NCI-H1694 treated with DMSO at 0.1 percent for 48 hours (cell line): Measurements from ENCODE around the gene ZBTB6.
A peak's percentile ranks its signal among the peaks of the same experiment; 100 is the strongest.
"Not testable (repeated sequence)": the region's sequence is repeated elsewhere in the genome, so short reads cannot be mapped to it uniquely, and the experiment has no call there.

Experiments used
- DNase-seq: peaks from one replicate; lab custom pipeline; 2025; lab: John Stamatoyannopoulos, UW

The ZBTB6 gene

DNA sequence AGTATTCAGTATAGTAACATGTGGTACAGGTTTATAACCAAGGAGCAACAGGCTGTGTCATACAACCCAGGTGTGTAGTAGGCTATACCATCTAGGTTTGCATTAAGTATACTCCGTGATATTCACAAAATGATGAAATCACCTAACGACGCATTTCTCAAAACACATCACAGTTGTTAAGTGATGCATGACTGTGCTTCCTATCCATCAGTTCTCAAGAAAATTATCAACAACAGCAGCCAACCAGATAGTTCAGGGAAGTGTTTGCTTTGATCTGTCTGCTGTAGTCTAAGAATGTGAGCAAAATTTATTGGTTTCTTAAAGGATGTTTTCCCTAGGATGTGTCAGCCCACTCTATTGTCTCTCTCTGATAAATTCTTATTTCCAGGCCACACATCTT lies 10.8 kb upstream of the ZBTB6 start:
- no peak for DNase-seq

- no peak for DNase-seq
These were observed 9.6 kb upstream of the ZBTB6 start for GRCh38 chr9:122922713-122923112.

DNA sequence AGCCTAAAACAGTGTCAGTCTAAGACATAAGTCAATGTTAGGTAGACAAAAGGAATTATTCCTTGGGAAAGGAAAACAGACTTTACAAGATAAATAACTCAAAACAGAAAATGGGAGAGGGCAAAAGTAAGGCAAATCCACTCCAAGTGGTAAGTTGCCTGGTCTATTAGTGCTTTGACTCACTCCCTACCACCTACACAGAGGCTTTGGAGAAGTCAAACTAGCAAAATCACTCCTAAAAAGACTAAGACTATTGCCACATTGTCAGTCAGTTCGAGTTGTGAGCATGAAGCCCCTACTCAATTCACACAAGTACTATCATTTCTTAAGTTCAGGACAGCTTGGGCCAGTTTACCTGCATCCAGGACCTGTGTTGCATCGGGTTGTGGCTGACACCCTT lies 5.2 kb upstream of the ZBTB6 start:
- DNase-seq = no peak

GRCh38 chr9:122912671-122912963 lies 506 bp downstream of the ZBTB6 start:
- no peak for DNase-seq

DNA sequence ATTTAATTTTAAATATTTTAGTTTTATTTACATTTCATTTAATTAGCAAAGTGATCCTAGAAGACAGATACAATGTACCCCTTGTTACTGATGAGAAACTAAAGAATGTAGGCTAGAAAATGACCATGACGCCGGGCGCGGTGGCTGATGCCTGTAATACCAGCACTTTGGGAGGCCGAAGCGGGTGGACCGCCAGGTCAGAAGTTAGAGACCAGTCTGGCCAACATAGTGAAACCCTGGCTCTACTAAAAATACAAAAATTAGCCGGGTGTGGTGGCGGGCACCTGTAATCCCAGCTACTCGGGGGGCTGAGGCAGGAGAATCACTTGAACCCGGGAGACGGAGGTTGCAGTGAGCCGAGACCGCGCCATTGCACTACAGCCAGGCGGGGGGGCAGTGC lies 7.0 kb downstream of the ZBTB6 start:
- DNase-seq = not testable (repeated sequence)

DNA sequence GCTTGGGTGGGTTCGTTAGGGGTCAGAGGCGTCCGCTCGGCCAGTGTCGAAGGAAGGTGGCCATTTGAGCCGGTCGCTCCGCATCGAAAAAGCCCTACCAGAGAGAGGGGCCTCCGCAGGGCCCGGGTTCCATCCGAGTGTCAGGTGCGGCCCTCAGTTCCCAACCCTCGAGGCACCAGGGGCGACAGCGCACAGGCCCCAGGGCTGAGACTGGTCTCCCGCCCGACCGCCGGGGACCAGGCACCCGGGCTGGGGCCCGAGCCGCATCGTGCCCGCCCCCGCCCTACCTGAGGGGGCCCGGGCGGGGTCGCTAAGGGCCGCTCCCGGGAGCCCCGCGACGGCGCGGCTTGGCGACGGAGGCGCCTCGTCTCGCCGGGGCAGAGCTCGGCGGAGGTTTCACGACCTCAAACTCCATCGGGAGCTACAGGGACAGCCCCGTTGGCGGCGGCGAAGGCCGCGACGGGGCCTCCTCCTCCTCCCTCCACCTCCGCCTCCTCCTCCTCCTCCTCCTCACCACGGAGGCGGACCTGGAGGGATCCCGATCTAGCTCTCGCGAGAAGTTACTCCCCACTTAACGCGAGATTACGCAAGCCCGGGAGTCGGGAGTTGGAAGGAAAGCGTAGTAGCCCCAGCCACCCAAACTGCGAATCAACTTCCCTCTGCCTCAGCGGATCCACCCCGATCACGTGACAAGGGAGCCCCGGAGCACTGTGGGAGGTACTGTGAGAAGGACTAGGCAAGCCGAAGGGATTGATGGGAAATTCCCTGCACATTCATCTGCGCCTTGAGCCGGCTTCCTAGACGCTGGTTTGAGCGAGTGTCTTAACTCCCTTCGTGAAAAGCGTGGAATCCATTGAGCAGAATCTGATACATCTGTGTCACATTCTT lies 8.1 kb downstream of the ZBTB6 start, which contains the start of gene RC3H2:
Gene RC3H2, minus strand, starts transcription at position 537 of the 888 bp plus-strand sequence. CDS start 7,850 bp downstream, outside the sequence.
- peak; percentile 97 for DNase-seq

DNA sequence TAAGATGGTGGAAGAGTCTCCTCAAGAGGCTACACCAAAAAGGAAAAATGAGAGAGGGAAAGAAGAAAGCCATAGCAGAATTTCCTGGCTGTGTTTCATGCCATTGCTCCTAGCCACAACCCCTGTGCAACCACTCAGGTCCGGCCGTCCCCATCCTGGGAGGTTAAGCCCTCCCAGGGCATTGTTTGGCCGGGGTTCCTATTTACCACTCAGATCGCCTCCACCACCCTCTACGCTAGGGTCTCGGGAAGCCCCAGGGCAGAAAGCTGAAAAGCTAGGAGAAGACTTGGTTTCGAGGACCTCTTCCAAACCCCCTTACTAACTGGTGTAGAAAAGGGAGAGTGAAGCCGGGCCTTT lies 8.7 kb downstream of the ZBTB6 start:
- DNase-seq = no peak

DNA sequence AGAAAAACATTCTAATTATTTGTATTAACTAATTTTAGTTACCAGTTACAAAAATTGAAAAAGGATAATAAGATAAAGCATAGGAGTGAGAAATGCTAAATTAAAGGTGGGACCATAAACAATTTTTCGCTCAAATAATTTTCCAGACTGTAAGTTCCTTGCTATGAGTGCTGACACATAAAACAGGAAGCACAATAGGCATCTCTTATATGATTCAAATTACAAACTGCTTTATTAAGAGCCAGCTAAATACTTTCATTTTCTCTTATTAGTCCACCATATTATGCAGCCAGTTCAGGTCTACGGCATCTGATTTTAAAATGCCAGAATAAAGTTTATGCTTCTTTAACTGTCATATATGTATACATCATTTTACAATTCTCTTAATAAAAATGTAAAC lies 12.3 kb downstream of the ZBTB6 start:
- no peak for DNase-seq

DNA sequence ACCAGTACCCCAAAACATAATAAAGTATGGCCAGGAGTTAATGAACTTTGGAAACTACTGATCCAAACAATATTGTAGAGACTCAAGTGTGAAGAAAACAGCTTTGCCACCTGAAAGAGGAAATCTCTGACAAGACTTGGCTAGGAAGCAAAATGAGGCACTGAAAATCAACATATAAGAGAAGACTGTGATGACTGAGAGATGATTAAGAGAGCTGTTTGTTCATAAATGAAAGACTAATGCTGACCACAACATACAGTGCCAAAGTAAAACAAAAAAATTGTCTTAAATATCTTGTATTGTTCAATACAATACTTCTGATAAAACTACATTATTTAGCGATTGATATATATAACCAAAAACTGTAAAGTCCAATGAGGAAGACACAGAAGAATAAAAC lies 15.2 kb downstream of the ZBTB6 start:
- DNase-seq = no peak

DNA sequence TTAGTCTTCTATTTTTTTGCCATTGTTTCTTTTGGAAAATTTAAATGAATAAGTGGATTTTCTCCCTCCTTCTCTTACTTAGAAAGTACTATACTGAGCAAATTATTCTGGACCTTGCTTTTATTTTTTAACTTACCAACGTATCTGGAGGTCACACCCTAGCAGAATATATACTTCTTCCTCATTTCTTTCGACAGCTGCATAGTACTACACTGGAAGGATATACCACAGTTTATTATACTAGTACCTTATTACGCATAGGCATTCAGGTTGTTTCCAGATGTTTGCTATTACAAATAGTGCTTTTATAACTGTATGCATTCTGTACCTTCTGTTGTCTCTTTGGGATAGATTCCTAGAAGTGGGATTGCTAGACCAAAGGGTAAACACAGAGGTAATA lies 24.6 kb downstream of the ZBTB6 start:
- DNase-seq = no peak

DNA sequence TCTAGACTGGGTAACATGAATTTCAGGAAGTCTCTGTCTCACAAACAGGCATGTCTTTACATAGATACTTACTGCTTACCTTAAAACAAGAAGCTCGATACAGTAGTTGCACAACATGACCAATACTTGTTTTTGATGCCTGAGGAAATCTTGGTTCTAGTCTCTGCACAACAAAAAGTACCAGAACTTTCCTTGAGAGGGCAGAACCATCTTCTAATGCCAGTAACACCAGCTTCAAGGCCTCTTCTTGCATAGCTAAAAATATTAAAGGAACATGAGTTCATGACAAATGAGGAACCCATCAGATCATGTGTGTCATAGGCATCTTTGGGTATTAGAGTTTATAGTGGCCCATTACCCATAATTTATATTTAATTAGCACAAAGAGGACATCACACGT lies 30.0 kb downstream of the ZBTB6 start:
- no peak for DNase-seq

- no peak for DNase-seq
These were observed 33.7 kb downstream of the ZBTB6 start for GRCh38 chr9:122879443-122879842.

DNA sequence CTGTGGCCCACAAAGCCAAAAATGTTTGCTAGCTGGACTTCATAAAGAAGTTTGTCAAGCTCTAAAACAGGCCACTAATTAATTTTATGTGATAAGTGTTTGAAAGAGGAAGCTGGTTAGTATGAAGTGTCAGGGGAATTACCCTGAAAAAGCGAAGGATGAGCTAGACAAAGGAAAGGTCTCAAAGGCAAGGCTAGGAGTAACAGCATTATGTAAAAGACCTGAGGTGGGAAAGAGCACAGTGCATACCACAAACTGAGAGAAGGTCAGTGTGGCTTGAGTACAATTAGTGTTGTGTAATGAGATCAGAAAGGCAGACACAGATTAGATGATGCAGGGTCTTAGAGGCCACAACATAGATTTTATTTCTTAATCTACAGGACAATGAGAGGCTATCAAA lies 37.6 kb downstream of the ZBTB6 start:
- DNase-seq = no peak

DNA sequence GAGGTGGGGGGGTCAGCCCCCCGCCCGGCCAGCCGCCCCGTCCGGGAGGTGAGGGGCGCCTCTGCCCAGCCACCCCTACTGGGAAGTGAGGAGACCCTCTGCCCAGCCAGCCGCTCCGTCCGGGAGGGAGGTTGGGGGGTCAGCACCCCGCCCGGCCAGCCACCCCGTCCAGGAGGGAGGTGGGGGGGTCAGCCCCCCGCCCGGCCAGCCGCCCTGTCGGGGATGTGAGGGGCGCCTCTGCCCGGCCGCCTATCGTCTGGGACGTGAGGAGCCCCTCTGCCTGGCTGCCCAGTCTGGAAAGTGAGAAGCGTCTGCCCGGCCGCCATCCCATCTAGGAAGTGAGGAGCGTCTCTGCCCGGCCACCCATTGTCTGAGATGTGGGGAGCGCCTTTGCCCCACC lies 45.8 kb downstream of the ZBTB6 start:
- not testable (repeated sequence) for DNase-seq

DNA sequence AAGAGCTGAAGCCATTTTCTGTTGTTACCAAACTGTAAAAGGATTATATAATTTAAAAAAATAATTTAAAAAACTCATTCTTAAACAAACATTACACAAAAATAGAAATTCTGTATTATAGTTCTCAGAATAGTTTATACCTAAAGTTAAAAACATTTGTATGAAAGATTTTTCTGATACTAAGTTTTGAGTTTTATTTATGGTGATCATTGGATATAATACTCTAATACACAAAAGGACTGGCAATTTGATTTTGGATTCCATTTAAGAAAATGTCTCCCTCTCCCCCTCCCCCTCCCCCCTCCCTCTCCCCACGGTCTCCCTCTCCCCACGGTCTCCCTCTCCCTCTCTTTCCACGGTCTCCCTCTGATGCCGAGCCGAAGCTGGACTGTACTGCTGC lies 47.0 kb downstream of the ZBTB6 start:
- DNase-seq = no peak

DNA sequence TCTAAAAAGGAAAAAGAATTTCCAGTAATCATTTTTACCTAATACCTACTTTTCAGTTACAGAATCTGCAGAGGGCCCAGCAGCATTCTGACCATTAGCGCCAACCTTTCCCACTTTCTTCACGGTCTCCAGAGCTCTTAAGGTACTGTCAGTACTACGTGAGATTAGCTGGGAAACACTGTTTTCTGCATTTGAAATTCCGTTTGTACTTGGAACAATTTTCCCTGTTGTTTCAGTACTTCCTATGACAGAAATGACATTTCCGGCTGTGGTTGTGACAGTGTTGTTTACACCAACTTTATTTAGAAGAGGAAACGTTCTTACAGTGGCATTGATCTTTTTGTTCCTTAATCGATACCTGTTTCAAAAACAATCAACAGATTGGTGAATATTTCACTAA lies 47.8 kb downstream of the ZBTB6 start:
- DNase-seq = no peak

DNA sequence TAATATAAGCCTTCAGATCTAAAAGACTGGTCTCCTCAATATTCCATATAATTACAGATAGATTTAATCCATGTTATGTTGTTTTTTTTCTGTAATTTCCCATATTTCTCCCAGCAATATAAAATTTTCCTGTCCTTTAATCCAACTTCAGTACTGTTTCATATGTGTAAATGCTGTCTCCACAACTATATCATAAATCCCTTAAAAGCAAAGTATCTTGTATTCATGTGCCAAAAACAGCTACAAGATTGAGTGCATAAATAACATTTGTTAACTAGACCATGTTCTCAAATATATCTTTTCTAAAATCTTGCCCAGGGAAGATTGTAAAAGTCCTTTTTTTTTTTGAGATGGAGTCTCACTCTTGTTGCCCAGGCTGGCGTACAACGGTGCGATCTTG lies 49.7 kb downstream of the ZBTB6 start:
- DNase-seq = no peak

GRCh38 chr9:122860319-122861142 lies 52.6 kb downstream of the ZBTB6 start:
- no peak for DNase-seq
